ENCODE data around the gene SUGCT. TPM values are rescaled to one million over a fixed set of nuclear protein-coding genes. Genes with fewer than 3 reads are reported as not detected.

The SUGCT gene
- total and polyA plus RNA-seq, 2 of the 8 experiments (the other 6 are each of a cell fraction or from before 2014, with no cell fraction given): 2.8 to 5.4 TPM

GRCh38 chr7:40772096-40772495 is 637.3 kb downstream of the SUGCT start (continued):
- TF ChIP-seq CHD7 (IDR thresholded peaks at IDR 0.05; ENCODE audit: insufficient replicate concordance, low read length) (no peak), SP1 (IDR thresholded peaks at IDR 0.05; ENCODE audit: low read depth, low read length) (no peak), POLR2AphosphoS5 (IDR thresholded peaks at IDR 0.05; ENCODE audit: low read depth, low read length) (no peak), GTF2F1 (IDR thresholded peaks at IDR 0.05; ENCODE audit: borderline replicate concordance, low read depth, low read length) (no peak), RAD21 (IDR thresholded peaks at IDR 0.05 in 1 of 2, conservative IDR thresholded peaks at IDR 0.05 in 1 of 2; ENCODE audit: low read depth in 2 of 2, low read length in 2 of 2) (no peak), CTBP2 (IDR thresholded peaks at IDR 0.05; ENCODE audit: borderline replicate concordance, insufficient read depth, insufficient read length, low read length) (no peak), FOSL1 (IDR thresholded peaks at IDR 0.05; ENCODE audit: insufficient read depth, low read depth, low read length) (no peak), BCL11A (IDR thresholded peaks at IDR 0.05; ENCODE audit: low read depth in 2 of 2, low read length in 2 of 2) (no peak), KDM4A (IDR thresholded peaks at IDR 0.05; ENCODE audit: low read depth, low read length, severe bottlenecking) (no peak), CREB1 (IDR thresholded peaks at IDR 0.05) (no peak)
